HG02852 (cell line): ENCODE results near the gene CDPF1.

Experiments used
- ATAC-seq: cut with Tn5 transposase; IDR thresholded peaks from one replicate; pipeline ENCODE4 v1.9.1; 2021; ENCODE audit warnings: mild to moderate bottlenecking, moderate library complexity; ENCODE audit not compliant: unreplicated experiment

CDPF1 gene

DNA sequence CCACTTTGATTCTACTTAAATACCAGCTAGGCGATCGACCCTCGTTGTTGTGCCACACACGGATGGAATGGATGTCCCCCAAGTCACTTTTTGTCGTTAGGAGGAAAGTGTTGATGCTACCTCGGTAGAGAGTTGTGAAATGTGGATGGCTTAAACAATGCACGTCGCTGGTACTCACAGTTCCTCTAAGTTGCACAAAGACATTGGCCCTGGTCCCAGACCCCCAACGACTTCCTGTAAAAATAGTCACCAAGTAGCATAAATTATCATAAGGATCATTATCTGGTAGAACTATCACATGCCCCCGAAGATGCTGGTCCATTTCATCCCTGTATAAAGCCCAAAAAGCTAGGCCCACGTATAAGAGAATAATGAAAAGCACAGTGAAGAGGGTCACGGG, 9.3 kb upstream of the CDPF1 start:
- ATAC-seq: no peak

DNA sequence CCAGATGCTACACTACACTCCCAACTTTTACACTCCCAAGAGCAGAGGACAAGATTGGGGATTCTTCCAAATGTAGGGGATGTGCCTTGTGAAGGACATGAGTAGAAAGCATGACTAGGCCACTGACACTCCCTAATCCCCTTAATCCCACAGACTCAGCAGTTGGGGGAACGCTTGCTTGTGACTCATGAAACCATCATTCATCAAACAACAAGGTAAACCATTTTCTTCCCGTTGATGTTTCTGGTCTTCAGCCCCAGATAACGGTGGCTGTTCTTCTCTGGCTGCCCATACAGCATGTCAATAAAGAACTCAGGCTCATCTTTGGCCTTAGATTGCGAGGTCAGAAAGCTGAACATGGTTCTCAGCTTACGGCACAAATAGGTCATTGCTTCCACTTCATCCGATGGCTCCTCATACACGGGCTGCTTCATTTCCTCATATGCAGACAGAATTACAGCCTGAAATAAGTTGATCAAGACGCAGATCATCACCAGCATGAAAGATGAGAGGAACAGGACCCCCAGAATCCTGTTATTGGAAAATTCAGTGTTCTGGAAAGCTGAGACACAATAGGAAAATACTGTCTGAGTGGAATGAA, 6.4 kb upstream of the CDPF1 start:
- no peak for ATAC-seq

DNA sequence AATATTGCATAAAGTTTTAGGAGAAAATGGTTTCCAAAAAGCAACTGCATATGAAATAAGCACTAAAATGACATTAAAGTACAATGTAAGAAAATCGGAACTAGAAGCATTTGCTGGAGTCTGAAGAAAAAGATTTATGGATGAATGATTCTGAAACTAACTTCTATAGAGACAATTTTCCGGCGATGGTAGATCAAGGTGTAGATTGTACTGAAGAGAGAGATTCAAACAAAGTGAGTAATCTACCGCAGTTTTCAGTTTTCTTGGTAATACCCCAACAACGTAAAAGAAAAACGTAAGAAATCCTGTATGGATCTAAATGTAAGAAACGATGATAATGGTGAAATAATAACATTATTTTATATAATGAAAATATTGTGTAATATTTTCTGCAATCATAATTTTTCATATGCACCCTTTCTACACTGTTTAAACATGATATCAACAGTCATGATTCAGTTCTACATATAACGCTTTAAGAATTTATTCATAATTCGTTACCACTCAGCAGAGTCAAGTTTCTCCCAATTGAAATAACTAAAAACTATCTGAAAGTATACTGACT, 1.8 kb upstream of the CDPF1 start:
- ATAC-seq: no peak

DNA sequence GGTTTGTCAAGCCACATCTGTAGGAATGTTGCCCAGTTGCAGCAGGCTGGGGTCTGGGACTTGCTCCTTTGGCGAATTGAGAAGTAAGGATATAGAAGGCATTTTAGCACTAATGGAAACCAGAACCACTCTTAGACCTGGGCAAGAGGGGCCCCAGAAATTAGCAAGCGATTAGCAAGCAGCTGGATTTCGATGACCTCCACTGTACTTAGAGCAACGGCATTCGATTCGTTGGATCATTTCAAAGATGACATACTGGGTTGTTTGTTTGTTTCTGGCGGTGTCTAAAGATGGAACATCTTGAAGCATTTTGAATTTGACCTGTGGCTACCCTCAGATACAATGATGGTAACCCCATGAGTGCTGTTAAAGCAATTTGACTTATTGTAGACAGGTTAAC, 1.2 kb upstream of the CDPF1 start:
- no peak for ATAC-seq

DNA sequence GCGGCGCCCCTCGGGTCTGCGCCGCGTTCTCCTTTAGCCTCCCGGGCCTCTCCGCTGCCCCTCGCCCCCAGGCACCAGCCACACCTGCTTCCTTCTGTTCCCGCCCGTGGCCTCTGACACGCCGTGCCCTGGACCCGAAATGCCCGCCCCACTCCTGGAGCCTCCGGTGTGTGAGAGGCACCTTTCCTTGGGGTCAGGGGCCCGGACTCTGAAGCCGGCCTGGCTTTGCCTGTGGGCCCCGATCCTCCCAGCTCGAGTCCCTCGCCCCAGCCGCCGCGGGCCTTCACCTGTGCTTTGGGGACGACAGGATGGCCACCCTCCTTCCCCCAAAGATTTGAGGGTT, 661 bp upstream of the CDPF1 start:
- ATAC-seq: peak; percentile 9

DNA sequence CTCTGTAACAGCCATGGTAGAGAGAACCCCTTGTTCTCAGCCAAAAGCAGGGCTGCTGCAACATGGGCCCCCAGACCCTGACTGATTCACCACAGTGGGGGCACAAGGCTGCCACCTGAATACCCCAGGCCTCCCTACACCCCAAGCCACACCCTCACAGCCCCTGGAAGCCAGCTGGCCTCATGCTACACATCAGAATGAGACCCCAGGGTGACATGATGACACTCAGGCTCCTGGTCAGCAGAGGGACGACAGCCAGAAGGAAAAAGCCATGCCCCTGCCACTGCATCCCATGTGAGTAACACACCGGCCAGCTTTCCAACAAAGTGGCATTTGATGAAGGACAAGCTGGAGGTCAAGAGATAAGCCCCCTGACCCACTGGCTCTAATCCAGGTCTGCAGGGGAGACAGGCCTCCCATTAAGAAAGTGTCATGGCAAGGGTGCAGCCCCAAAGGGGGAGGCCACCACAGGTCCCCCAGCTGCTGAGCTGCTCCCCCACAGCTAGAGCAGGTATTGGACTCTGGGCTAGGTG, 2.6 kb downstream of the CDPF1 start:
- no peak for ATAC-seq

DNA sequence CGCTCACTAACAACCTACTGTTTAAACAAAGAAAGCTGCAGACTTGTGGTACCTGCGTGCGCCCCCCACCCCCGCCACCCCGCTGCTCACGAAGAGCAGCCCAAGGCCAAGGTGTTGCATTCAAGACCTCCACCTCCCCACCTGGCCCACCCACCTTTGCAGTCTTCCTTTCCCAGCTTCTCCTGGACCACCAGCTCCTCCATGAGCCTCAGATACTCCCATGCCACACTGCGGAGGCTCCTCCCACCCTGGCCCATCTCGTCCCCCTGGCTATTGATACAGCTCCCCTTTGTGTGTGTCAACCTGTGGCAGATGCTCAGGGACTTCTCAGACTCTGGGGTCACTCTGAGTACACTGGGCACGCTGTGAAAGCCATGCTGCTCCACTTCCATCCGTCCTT, 3.9 kb downstream of the CDPF1 start:
- no peak for ATAC-seq

DNA sequence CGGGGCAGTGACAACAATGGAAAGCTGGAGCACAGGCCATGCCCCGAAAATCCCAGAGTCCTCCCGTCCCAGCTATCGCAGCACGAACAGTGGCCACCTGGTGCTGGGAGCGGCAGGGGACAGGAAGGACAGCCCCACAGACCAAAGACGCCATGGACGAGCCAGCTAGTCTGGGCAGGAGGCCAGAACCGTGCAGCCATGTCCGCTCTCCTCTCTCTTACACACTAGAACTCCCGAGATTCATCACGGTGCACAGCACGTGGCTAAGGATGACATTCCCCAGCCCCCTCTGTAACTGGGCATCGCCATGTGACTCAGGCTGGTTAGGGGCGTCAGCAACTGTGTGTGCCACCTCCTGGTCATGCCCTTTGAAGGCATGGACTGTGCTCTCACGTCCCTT, 4.6 kb downstream of the CDPF1 start:
- no peak for ATAC-seq

DNA sequence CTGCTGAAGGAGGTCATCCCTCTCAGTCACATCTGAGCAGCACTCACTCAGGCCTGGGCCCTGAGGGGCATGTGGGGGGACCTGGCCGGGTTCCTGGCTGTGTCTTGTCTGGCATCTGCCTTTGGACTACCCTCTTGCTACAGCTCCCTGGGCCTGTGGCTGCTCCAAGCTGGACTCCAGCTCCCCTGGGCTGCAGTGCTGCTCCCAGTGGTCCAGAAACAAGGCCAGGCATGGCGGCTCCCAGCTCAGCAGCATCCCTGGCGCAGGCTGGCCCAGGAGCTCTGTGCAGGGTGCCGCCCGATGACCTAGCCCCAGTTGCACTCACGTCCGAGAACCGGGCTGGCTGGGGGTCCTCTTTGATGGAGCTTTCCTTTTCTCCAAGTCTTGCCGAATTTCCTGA, 5.3 kb downstream of the CDPF1 start:
- ATAC-seq: no peak

DNA sequence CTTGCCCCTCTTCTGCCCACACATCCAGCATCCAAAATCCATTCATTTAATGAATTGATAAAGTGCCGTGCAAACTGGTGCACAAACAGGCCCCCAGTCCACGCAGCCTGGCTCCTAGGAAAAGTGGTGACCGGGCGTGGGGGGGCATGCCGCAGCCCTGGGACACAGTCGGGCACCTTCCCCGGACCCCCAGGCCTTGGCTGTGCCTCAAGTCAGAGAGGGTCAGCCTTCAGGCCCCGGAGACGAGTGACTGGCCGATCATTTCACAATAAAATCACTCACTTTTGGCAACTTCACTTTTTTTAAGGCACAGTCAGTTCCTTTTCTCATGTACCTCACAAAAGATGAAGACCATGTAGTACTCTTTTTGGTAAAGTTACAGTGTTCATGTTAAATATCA, 8.0 kb downstream of the CDPF1 start:
- no peak for ATAC-seq

DNA sequence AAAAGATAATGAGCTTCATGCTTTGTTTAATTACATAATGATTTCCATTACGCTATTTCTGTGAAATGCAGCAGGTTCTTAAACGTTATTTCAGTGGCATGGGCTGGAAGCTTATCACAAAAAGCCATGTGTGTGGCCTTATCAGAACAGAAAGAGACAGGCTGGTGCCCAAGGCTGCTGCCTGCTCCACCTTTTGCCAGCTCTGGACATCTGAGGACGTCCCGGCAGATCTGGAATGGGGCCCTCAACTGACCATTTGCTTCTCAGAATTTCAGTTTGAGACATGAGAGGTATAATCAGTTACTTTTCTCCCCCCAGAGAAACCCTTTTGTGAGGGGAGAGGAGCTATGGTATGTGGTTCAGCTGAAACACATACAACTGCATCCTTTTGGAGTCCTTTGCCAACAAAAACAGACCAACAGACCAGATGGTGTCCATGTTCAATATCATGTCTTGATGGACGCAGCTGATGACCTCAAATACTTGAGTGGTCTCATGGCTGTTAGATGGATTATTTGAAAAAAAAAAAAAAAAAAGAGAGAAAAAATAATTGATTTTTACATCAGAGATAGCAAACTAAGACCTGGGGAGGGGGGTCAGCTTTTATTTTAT, 8.6 kb downstream of the CDPF1 start:
- ATAC-seq: no peak

DNA sequence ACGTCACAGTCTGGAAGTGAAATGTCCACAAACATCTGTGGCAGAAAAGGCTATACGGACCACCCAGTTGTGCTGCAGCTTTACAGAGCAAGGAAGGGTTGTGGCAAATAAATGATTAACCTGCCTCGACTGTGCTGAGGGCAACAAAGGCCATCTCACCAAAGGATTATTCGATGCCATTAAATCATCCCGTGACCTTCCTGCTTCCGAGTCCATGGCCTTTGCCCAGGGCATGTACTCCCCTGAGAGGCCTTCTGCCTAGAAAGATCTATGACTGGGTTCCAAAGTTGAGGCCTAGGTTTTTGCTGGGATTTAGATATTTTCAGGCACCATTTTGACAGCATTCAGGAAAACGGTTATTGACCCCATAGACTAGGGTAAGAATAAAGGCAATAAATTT, 9.2 kb downstream of the CDPF1 start:
- no peak for ATAC-seq

DNA sequence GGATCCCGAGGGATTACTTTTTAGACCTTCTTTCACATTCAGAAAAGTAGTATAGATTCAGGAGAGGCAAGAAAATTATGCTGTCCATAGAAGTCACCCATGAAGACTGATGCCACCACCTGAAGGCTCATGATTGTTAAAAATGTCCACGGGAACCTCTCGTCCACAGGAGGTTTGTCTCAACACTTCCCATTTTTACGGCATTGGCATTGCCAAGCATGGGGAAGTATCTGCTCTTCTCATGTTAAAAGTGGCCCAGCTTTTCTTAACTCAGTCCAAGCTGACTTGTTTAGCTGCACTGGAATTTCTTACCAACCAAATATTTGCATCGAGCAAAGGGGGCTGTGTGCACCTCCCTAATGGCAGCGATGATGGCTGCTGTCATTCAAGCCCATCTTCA, 9.6 kb downstream of the CDPF1 start:
- ATAC-seq: no peak

DNA sequence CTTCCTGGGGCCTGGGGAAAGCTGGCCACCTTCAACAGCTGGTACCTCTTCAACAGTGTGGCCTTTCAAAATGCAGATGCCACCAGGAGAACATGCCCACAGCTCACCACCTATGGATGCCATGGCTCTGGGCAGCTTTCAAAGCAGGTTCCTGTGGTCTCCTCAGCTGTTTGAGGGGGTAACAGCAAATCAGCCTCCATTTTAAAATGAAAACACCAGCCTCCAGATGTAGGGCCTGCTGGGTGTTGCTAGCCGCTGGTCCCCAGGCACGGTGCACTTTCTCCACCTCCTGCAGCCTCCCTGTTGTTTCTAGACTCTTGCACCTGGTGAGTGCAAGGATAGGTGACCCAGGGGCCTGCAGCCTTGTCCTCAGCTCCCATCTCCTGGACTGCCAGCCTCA, 10.0 kb downstream of the CDPF1 start:
- ATAC-seq: no peak

DNA sequence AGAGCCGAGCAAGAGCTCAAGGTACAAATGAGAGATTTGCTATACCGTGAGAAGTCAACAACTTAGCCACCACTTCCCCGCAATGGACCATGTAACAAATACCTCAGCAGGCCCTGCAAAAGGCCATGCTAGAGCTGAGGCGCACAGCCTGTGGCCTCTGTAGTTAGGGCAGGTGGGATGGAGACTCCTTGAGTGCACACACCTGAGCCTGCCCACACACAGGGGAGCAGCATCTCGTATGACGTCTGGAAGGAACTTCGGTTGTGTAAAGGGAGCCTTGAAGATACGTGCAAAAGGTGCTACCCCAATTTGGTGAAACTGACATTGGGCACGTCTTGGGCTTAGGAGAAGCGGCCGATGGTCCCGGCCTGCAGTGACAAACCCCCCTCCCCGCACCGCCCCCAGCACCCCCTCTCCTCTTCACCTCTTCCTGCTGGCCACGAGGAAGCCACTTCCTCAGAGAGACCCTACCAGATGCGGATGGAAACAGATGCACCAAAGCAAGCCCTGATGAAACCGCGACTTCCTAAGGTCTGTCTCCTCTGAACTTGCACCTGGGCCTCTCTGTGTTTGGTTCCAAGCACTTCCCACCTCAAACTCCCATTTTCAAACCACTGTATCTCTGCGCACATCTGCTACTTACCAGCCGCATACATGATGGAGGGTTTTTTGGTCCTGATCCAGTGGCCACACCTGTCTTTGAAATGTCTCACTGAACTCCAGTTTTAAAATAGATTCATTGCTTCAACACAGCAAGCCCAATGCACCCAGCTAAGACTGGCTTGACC, 10.6 kb downstream of the CDPF1 start:
- no peak for ATAC-seq

DNA sequence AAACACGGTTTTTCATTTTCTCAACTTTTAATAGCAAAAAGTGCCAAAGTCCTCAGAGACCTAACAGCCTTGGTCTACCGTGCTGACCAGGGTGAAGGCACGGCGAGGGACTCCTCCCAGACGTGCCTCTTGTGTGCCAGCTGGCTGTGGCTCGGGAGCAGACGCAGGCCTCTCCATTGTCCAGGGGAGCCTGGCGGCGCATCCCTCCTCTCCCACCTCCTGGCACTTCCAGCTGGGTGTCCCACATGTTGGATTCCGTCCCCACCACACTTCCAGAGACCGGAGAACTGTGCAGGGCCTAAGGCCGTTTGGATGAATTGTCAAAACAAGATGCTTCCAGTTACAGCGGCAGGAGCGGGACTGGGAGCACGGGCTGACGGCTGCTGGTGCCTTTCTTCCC, 11.6 kb downstream of the CDPF1 start:
- ATAC-seq: no peak

DNA sequence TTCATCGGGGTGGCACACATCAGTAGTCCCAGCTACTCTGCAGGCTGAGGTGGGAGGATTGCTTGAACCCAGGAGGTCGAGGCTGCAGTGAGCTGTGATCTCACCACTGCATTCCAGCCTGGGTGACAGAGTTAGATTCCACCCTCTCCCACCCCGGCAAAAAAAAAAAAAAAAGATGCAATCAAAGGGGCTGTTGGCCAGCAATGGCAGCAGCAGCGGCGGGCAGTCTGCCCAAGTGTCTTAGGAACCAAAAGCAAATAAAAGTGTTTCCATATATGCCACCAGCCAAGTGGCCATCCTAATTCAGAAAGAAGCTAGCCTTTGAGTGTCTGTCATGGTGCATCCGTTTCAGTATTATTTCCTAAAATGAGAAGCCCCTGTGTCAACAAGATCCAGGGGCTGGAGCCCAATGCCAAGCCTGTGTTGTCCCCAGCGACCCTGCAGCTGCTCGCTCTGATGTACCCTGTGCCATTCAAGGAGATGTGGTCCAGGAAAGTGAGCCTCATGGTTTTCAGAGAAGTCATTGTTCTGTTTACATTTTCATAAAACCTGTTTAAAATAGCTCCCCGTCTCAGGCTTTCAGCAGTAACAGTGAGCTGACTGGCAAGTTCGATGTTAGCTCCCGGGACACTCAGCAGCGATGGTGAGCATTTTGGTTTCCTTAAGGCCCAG, 12.5 kb downstream of the CDPF1 start:
- no peak for ATAC-seq

DNA sequence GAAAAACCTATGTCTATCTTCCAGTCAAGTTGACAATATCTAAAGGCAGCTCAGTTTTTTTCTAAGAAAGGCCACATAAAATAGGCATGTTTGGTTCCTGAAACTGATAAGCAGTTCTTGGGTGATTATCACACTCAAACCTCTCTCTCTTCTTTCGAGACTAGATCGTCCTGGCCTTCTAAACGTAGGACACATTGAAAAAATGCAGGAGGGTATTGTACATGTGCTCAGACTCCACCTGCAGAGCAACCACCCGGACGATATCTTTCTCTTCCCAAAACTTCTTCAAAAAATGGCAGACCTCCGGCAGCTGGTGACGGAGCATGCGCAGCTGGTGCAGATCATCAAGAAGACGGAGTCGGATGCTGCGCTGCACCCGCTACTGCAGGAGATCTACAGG, 15.1 kb downstream of the CDPF1 start:
- no peak for ATAC-seq

DNA sequence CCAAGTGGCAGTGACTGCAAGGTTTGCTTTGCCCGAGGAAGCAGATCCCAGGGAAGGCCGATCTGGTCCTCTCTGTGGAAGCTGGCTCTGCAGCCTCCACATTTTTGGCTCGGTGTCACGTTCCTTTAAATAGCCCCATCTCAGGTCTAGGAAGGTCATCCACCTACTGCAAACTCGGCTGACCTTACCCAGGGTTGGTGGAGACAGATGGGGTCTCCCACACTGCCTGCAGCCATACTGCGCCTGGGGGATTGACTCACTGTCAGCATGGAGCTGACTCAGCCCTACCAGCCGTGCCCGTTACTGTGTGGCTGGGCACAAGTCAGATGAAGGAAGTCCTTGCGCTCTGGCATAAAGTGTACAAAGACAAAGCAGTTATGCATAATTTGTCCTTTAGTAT, 16.9 kb downstream of the CDPF1 start:
- ATAC-seq: no peak

DNA sequence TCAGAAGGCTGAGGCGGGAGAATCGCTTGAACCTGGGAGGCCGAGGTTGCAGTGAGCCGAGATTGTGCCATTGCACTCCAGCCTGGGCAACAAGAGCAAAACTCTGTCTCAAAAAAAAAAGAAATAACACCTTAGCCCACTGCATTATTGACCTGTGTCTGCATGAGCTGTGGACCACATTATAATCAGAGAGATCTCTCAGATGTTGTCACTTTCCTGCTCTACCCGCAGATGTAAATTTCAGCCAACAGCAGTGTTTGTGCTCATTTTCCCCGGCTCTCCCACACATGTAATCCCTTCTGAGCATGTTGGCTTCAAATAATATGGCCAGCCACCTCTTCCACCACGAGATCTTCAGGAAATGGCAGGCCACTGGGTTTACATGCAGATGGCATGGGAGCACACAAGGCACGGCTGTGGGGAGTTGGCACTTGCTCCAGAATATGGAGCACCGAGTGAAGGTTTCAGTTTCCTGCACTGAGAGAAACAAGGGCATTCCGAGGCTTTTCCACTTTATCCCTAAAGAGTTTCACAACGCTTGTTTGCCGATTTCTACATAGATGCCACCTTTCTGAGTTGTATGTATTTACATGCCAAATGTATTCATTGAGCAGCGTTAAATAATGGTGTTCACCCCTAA, 19.7 kb downstream of the CDPF1 start:
- no peak for ATAC-seq

DNA sequence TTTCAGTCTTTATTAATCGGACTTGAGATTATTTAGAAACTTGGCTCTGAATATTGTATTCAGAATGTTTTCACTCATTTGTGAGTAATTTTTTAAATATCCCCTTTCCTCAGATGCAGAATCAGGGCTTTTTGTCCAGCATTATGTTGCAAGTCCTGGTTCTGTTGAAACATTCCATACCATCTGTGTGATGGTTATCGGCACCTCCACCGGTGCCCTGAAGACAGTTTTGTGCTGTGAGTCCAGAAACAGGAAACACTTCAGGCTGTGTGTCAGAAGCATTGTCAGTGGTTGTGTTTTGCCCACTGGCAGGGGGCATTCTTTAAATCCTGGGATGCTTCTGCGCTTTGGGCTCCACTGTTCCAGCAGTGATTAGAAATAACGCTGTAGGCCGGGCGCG, 20.4 kb downstream of the CDPF1 start:
- no peak for ATAC-seq
